ENCODE results near the gene TFCP2L1.
"Not testable (repeated sequence)": the region's sequence is repeated elsewhere in the genome, so short reads cannot be mapped to it uniquely, and the experiment has no call there.

Gene TFCP2L1, protein sequence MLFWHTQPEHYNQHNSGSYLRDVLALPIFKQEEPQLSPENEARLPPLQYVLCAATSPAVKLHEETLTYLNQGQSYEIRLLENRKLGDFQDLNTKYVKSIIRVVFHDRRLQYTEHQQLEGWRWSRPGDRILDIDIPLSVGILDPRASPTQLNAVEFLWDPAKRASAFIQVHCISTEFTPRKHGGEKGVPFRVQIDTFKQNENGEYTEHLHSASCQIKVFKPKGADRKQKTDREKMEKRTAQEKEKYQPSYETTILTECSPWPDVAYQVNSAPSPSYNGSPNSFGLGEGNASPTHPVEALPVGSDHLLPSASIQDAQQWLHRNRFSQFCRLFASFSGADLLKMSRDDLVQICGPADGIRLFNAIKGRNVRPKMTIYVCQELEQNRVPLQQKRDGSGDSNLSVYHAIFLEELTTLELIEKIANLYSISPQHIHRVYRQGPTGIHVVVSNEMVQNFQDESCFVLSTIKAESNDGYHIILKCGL

DNA sequence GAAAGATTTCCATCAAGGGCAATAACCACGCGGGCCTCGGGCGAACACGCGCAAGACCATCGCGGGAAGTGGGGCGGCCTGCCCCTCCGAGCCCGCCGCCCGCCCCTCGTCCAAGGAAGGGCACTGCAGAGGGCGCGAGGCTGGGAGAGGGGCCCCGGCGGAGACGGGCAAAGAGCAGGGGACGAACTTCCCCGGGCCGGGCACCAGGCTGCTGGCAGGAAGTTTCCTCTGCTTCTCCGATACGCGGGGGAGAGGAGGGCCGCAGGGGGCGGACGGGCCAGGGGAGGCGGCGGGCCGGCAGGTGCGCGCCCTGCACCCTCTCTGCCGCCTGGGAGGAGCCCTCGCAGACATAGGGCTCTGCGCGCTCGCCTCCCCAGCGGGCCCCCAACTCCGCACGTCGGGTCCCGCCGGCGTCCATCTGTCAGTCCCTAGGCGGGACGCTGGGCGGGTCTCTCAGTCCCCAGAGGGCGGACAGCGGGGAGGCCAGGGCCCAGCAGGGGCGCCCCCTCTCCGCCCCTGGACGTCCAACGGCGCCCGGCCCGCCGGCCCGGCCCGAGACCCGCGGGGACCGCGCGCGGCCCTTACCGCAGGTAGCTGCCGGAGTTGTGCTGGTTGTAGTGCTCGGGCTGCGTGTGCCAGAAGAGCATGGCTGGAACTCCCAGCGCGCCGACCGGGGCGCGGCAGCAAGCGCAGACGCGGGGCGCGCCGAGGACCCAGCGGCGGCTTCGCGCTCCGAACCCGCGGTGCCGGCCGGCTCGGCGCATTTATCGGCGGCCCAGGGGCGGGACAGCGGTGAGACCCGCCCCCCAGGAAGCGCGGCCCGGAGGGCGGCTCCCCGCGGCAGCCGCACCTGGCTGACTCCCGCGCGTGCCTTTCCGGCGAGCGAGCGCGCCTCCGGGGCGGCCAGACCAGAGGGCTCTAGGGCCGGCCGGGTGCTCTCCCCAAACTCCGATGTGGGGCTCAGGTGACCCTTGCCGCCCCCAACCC, at the start of gene TFCP2L1:
Gene TFCP2L1, minus strand, starts transcription at position 740 of the 987 bp plus-strand sequence. Its CDS starts 93 bp downstream, at position 647.
- peak; percentile 64 for DNase-seq

DNA sequence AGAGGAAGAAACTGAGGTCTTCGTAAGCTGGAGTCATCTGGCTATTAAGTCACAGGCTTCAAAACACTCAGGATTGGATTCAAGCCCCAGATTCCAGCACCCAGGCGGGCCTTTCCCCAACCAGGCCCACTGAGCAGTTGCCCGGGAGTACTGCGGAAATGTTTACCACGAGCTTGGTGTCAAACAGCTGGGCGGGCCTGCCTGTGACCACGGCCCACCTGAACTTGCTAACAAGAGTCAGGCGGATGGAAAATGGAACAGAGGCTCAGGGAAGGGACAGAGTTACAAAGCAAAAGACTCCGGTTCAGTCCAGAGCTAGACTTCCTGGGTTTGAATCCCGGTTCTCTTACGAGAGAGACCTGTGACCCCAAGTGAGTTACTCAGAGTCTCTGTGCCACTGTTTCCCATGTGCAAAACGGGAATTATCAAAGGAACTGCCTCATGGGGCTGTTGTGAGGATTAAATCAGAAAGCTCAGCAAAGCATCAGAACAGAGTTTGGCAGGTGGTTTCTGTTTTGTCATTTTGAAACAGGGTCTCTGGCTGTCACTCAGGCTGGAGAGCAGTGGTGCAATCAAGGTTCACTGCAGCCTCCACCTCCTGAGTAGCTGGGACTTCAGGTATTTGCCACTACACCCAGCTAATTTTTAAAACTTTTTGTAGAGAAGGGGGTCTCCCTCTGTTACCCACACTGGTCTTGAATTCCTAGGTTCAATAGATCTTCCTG, 49.0 kb upstream of the TFCP2L1 start:
- DNase-seq: no peak

DNA sequence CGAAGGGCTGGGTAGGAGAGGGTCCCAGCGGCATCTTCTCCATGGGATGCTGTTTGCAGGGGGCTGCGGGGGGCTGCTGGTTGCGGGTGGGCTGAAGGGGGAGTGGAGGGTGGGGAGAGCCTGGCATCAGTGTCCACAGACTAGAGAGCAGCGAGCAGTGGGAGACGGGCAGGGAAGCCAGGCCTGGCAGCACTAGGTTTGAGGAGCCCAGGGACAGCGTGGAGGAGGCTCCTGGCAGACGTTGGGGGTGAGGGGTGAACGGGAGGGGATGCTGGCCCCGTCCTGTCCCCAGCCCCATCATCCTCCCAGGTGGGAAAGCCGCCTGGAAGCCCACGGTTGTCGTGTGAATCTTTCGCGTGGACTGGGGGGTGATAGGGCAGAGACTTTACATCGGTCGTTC, 48.2 kb upstream of the TFCP2L1 start:
- DNase-seq: no peak

DNA sequence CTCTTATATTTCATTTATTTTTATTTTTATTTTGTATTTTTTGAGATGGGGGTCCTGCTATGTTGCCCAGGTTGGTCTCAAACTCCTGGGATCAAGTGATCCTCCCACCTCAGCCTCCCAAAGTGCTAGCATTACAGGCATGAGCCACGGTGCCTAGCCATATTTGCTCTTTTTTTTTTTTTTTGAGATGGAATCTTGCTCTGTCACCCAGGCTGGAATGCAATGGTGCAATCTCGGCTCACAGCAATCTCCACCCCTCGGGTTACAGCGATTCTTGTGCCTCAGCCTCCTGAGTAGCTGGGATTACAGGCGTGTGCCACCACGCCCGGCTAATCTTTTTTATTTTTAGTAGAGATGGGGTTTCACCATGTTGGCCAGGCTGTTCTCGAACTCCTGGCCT, 46.3 kb upstream of the TFCP2L1 start:
- DNase-seq: not testable (repeated sequence)

DNA sequence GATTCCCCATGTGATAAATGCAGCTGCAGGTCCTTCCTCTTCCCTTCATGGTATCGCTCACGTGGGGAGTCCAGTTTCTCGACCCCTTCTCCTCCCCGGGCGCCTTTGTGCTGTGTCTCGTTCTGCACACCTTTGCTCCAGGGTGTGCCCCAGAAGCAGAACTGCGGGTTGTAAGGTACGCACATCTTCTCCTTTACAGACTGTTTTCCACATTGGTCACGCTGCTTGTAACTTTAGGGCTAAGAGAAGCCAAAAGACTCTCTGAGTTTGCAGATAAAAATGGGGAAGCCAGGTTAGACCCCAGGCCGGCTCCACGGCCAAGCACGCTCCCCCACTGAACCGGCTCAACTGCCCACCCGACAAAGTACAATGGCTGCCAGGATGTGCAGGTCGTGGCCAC, 45.9 kb upstream of the TFCP2L1 start:
- DNase-seq: no peak

DNA sequence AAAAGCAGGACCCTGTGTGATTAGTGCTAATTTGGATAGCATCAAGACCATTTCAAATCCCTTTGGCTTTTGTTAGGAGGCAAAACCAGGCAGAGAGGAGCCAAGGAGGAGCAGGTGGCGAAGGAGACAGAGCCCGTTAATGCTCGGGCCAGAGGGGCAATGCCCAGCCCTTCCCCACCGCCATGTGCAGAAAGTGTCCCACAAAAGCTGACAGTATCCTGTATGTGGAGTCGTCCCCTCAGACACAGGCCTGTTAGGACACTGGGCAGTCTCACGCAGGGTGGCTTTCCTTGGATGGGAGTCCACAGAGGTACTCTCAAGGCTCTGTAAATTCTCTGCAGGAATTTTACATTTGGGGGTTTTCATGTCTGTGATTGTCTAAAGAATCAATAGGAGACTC, 44.8 kb upstream of the TFCP2L1 start:
- no peak for DNase-seq

DNA sequence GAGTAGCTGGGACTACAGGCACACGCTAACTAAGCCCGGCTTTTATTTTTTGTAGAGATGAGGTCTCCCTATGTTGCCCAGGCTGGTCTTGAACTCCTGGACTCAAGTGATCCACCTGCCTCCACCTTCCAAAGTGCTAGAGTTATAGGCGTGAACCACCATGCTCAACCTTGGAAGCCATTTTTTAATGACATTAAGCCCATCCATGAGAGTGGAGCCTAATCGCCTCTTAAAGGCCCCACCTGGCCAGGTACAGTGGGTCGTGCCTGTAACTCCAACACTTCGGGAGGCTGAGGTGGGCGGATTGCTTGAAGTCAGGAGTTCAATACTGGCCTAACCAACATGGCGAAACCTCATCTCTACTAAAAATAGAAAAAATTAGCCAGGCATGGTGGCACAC, 41.6 kb upstream of the TFCP2L1 start:
- DNase-seq: no peak

DNA sequence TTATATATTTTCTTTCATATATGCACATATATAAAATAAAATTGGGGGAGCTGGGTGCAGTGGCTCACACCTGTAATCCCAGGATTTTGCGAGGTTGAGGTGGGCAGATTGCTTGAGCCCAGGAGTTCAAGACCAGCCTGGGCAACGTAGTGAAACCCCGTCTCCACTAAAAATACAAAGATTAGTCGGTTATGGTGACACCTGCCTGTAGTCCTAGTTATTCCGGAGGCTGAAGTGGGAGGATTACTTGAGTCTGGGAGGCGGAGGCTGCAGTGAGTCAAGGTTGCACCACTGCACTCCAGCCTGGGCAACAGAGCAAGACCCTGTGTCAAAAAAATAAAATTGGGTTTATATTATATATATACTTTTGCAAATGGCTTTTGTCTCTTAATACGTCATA, 39.6 kb upstream of the TFCP2L1 start:
- no peak for DNase-seq

DNA sequence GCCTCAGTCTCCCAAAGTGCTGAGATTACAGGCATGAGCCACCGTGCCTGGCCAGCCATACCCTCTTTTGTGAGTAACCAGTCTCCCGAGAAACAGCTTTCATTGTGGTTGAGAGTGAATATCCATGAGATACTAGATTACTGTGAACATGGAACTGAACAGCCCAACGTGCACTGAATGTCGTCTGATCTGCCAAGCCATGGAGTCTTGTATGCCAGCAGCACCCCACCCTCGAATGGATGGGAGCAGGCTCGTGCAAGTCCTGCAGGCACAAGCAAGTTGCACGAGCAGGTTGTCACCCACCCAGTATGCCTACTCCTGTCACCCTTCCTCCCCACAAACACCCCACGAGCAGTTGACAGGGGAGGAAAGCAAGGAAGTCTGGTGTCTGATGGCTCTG, 36.5 kb upstream of the TFCP2L1 start:
- no peak for DNase-seq

DNA sequence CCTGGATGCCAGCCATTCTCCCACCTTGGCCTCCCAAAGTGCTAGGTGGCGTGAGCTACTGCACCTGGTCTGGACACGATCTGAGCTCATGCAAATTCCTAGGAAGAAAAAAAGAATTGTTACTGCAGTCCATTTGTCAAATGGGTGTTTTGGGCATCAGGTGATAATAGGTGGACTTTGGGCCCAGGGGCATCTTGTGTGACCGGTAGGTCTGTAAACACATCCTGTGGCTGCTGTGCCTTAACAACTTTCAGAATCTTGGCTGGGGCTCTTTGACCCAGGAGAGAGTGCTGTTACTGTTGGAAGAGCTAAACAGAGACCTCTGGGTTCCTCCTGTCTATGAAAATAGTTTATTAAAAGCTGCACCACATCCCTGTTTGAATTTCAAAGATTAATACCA, 34.9 kb upstream of the TFCP2L1 start:
- DNase-seq: no peak

DNA sequence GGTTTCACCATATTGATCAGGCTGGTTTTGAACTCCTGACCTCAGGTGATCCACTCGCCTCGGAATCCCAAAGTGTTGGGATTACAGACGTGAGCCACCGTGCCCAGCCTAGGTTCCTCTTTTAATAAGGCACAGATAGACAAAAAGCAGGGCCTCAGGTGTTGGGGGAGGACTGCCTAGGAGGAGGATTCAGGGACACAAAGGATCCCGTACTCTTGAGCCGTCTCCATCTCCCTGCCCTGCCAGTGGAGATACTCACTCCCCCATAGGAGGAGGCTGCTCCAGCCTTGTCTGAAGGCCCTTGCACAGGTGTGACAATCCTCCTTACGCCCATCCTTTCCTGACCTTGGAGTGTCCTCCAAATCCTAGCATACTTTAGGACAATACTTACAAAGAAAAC, 32.0 kb upstream of the TFCP2L1 start:
- no peak for DNase-seq

DNA sequence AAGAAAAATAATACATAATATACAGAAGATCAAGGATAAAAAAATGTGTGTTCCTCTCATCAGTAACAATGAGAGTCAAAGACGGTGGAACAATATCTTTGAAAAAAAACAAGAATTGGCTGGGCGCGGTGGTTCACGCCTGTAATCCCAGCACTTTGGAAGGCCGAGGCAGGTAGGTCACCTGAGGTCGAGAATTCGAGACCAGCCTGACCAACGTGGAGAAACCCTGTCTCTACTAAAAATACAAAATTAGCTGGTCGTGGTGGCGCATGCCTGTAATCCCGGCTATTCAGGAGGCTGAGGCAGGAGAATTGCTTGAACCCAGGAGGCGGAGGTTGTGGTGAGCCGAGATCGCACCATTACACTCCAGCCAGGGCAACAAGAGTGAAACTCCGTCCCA, 28.7 kb upstream of the TFCP2L1 start:
- DNase-seq: not testable (repeated sequence)

DNA sequence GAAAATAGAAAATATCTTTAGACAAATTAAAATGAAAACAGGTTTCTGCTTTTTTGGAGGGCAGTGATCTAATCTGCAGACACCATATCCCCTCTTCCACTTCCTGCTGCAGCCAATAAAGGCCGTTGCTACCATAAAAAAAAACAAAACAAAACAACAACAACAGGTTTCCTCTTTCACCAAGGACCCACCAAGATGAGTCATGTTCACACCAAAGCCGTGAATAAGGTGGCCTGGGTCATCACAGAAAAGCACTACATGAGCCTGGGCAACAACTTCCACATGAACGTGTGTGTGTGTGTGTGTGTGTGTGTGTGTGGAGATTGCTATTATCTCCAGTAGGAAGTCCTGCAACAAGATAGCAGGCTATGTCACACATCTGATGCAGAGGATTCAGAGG, 24.8 kb upstream of the TFCP2L1 start:
- DNase-seq: no peak

DNA sequence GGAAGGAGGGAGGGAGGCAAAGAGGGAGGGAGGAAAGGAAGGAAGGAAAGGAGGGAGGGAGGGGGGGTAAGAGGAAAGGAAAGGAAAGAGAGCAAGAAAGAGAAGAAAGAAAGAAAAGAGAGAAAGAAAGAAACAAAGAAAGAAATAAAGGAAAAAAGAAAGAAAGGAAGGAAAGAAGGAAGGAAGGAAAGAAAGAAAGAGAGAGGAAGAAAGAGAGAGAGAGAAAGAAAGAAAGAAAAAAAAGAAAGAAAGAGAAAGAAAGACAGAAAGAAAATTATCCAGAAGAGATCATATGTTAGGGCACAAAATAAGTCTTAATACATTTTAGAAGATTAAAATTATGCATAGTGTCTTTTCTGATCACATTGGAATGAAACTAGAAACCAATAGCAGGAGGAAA, 24.3 kb upstream of the TFCP2L1 start:
- DNase-seq: no peak

DNA sequence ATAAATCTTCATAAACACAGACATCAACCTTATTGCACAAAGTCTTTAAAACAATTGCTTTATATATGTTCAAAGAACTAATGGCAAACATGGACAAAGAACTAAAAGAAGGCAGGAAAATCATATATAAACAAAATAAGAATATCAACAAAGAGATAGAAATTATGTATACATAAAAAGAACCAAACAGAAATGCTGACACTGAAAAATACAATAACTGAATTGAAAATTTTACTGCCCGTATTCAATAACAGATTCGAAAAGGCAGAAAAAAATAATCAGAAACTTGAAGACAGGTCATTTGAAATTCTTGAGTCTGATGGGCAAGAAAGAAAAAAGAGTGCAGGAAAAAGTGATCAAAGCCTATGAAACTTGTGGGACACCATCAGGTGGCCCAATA, 22.0 kb upstream of the TFCP2L1 start:
- no peak for DNase-seq

DNA sequence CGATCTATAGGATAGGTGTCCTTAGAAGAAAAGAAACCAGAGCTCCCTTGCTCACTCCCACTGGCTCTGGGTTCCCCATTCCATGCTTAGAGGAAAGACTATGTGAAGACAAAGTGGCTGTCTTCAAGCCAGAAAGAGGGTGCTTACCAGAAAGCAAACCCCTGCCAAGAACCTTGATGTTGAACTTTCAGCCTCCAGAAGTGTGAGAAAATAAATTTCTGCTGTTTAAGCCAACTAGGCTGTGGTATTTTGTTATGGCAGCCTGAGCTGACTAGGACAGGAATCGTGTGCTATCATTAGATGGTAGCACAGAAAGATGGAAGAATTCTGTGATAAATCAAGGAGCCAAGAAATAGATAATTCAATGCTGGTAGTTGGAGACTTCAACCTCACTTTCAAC, 19.9 kb upstream of the TFCP2L1 start:
- no peak for DNase-seq

DNA sequence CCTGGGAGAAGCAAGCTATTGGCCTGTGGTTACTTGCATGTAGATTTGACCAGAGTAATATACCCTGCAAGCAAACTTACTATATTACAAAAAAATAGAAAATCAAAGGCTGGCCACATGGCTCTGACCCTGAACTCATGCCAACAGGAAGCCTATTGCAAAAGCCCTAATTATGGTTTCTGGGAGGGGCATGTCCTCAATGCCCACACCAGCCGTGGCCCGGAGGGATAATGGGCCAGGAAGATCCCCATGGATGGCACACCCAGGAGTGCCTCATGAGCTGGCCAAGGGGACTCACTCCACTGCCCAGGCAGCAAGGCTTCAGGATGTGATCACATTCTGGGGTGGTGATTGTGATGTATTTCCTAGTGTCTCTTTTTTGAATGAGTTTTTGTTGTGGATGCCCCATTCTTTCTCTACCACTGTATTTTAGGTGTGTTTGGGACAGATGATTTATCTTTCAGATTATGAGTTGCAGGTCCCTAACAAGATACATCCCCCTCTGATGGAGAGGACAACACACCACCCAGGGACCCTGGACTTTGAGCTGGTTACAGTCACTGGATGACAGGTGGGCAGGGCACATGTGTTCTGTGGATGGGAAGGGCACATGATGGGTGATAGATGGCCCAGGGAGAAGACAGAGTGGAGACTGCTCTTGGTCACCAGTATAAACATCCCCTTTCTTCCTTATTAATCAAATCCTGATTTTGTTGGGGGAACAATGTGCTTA, 18.7 kb upstream of the TFCP2L1 start:
- no peak for DNase-seq

DNA sequence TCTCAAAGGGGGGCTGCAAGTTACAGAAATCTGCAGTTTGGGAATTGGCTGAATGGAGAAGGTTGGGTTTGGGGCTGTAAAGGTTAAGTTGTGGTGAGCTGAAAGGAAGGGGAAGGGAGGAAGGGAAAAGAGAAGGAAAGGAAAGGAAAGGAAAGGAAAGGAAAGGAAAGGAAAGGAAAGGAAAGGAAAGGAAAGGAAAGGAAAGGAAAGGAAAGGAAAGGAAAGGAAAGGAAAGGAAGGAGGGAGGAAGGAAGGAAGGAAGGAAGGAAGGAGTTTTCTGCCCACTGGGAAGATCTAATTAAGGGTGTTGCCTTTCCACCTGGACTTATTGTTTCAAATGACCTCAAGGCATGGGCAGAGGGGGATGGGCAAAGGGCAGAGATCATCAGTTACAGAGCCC, 16.2 kb upstream of the TFCP2L1 start:
- not testable (repeated sequence) for DNase-seq

DNA sequence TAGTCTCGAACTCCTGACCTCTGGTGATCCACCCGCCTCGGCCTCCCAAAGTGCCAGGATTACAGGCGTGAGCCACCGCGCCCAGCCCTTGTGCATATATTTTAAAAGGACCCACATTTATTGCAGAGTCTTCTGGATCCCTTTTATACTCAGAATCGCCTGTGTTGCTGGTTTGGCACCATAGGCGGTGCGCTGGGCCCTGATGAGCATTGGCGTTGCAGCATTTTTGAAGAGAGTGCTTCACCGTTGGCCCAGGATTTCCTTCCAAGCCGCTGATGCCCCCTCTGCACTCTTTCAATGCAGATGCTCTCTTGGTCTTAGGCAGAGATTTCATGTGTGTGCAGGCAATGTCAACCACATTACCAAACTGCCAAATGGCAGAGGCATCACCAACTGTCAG, 13.5 kb upstream of the TFCP2L1 start:
- DNase-seq: no peak

DNA sequence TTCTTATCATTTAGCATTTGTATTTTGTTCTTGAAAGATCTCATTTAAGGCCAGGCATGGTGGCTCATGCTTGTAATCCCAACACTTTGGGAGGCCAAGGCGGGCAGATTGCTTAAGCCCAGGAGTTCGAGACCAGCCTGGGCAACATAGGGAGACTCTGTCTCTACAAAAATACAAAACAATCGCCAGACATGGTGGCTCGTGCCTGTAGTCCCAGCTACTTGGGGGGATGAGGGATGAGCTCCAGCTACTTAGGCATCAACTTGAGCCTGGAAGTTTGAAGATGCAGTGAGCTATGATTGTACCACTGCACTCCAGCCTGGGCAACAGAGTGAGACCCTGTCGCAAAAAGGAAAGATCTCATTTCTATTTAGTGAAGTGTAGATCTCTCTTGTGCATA, 12.9 kb upstream of the TFCP2L1 start:
- not testable (repeated sequence) for DNase-seq

DNA sequence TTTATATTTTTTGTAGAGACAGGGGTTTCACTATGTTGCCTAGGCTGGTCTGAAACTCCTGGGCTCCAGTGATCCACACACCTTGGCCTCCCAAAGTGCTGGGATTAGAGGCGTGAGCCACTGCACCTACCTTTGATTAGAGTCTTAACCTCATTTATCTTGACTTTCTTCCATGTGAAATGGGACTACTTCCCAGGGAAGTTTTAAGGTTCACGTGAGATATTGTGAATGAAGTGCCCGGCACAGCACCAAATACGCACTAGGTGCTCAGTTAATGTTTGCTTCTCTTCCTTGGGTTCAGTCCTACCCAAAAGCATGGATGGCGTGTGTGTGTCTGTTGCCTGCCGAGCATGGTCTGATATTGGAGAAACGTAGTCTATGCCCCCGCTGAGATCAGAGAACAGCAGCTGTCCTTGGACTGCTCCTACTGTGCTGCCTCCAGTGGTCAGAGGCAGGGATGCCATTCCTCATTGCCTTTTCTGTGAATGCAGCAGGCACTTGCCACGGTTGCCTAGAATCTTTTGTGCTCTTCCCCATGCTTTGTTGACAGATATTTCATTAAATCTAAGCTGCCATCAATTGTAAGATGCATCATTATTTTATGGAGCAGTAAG, 12.3 kb upstream of the TFCP2L1 start:
- peak; percentile 64 for DNase-seq

Data from NCI-H510A (cell line).